Measurements from ENCODE around the gene SLC25A19.

GRCh38 chr17:75301049-75301448 is 11.8 kb upstream of the SLC25A19 start:
- no peak for TF ChIP-seq CTCF (conservative IDR thresholded peaks at IDR 0.05 in 1 of 2, IDR thresholded peaks at IDR 0.05 in 1 of 2; ENCODE audit: low read depth in 1 of 2, low read length in 2 of 2)
- TF ChIP-seq EZH2 (IDR thresholded peaks at IDR 0.05; ENCODE audit: low read length, missing control alignments), result no peak

Data from fibroblast of lung (primary cell).